GM19438 (cell line): ENCODE measurements around the gene REV1.
"Not testable (repeated sequence)": the region's sequence is repeated elsewhere in the genome, so short reads cannot be mapped to it uniquely, and the experiment has no call there.

ENCODE experiments used
- ATAC-seq: cut with Tn5 transposase; IDR thresholded peaks from one replicate; pipeline ENCODE4 v1.9.1; 2021; ENCODE audit warnings: low read depth; ENCODE audit not compliant: unreplicated experiment

The REV1 gene

GRCh38 chr2:99488539-99489062 lies 1.2 kb downstream of the REV1 start:
- no peak for ATAC-seq

- no peak for ATAC-seq
Measured at GRCh38 chr2:99487906-99488305, 1.9 kb downstream of the REV1 start.

- ATAC-seq = no peak
Measured at GRCh38 chr2:99485824-99486223, 4.0 kb downstream of the REV1 start.

GRCh38 chr2:99485411-99485810 lies 4.4 kb downstream of the REV1 start:
- ATAC-seq = no peak

- no peak for ATAC-seq
Measured at GRCh38 chr2:99484205-99484604, 5.6 kb downstream of the REV1 start.

GRCh38 chr2:99481941-99482340 lies 7.9 kb downstream of the REV1 start:
- ATAC-seq = no peak

- ATAC-seq = no peak
Measured at GRCh38 chr2:99481527-99481926, 8.3 kb downstream of the REV1 start.

- no peak for ATAC-seq
Measured at GRCh38 chr2:99480390-99480789, 9.4 kb downstream of the REV1 start.

DNA sequence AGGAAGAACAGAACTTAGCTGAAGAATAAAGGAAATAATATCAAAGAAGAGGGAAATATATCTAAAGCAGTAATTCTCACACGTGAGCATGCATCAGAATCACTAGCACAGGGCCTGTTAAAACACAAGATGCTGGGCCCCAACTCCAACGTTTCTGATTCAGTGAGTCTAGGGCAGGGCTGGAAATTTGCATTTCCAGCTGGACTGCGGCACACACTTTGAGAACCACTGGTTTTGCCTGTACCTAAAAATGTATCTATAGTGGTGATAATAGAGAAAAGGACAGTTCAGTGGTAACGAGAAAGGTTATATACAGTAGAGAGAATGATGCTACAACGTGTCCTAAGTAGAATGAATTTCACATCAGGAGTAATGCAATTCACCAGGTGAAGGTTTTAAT lies 11.2 kb downstream of the REV1 start:
- no peak for ATAC-seq

- no peak for ATAC-seq
Measured at GRCh38 chr2:99477054-99477453, 12.8 kb downstream of the REV1 start.

- no peak for ATAC-seq
Measured at GRCh38 chr2:99476629-99477028, 13.2 kb downstream of the REV1 start.

DNA sequence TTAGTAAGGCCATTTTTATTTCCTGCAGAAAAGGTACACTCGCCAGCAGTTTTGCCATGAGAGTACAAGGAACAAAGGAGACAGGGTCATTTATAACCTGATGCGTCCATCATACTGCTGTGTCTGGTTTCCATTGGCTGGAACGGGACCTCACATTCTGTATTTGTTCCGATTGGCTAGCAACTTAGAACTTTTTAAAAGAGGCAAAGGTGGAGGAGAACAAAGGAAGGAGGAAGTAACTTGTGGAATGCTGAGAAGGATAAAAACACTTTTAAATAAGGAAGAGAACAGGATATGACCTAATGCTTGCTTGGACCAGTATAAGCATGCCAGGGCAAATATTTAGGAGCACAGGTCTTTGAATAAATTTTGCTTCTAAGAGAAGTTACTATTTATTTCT lies 14.7 kb downstream of the REV1 start:
- ATAC-seq = not testable (repeated sequence)

- no peak for ATAC-seq
Measured at GRCh38 chr2:99473518-99474083, 16.2 kb downstream of the REV1 start.

- no peak for ATAC-seq
Measured at GRCh38 chr2:99472600-99472960, 17.2 kb downstream of the REV1 start.

DNA sequence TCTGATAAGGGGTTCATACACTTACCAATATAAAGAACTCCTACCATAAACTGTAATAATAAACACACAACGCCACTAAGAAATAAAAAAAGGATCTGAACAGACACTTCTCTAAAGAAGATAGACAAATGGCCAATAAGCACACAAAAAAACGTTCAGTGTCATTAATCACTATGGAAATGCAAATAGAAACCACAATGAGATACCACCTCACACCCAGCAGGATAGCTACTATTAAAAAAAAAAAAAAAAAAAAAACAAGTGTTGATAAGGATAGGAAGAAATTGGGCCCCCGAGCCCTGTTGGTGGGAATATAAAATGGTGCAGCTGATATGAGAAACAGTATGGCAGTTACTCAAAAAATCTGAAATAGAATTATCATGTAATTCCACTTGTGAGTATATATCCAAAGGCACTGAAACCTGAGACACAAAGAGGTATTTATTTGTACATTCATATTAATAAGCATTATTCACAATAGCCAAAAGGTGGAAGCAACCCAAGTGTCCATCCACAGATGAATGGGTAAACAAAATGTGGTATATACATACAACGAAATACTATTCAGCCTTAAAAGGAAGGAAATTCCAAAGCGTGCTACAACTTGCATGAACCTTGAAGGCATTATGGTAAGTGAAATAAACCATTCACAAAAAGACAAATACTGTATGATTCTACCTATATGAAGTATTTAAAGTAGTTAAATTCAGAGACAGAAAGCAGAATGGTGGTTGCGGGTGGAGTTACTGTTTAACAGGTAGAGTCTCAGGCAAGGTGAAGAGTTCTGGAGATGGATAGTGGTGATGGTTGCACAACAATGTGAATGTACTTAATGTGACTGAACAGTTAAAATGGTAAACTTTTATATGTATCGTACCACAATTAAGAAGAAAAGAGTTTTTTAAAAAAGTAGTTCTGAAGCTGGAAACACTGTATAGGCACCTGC lies 17.9 kb downstream of the REV1 start:
- ATAC-seq = no peak

GRCh38 chr2:99470957-99471356 lies 18.9 kb downstream of the REV1 start:
- ATAC-seq = no peak

GRCh38 chr2:99470459-99470858 lies 19.4 kb downstream of the REV1 start:
- ATAC-seq = not testable (repeated sequence)

DNA sequence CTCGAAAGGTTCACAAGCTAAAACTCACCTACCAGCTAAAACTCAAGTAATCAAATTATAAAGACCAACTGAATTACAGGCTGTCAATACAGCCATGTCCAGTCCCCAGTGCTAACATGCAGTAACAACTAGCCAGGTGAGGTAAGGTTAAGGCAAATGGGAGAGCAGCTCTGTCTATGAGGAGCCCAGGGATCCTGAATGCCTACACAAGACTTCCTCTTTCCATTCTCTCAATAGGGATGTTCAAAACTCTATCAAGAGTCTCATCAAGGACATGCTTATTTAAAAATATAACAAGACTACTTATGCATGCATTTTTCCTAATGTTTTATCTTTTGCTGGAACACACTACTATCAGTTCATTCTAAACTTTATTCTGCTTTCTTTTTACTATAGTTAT lies 20.4 kb downstream of the REV1 start:
- no peak for ATAC-seq

GRCh38 chr2:99468155-99468554 lies 21.7 kb downstream of the REV1 start:
- ATAC-seq = no peak

DNA sequence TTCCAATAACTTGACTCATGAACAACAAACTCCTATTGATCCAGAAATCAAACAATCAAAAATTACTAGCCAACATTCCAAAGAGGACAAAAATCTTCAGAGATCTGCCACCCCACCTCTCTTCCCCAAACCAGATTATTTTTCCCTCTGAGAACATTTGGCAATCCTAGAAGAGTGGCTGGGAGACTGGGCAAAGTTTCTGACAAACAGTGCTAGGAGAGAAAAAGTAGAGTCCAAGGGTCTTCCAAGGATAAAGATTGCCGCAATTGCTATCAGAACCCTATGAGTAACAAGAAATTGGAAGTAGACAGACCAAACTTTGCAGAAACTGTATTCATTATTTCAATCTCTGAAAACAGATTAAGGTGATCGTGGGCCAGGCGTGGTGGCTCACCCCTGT lies 22.4 kb downstream of the REV1 start:
- ATAC-seq = no peak

DNA sequence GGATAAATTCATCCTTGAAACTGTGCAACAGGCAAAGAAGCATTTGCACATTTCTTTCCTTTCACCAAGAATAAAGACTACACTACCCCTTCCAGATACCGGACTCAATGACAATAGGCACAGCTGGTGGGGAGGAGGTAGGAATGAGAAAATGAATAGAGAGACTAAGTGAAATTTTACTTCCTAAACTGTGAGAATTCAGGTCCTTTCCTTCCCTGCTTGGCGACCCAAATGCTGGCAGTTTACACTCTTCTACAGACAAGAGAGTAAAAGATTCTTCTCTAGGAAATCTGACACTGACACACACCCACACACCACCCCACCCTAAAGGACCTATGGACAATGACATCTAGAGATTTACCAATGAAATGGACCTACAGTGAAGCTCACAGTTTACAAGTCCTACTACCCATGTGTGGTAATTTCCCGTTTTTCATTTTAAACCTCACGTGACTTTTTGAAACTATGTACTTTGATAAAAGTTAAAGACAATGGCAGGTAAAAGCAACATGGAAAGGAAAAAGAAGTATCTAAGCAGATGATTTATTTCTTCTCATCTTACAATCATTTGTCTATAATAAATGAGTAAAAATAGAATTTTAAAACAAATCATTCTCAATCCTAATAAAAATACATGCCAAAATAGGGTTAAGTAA lies 27.9 kb downstream of the REV1 start:
- no peak for ATAC-seq
